ENCODE data around the gene PCDHGB4. TPM values are rescaled to one million over a fixed set of nuclear protein-coding genes. Genes with fewer than 3 reads are reported as not detected.

Gene PCDHGB4
- polyA plus RNA-seq, 2 of the 4 experiments (the other 2 are of a cell fraction) = 0.90 to 1.5 TPM

DNA sequence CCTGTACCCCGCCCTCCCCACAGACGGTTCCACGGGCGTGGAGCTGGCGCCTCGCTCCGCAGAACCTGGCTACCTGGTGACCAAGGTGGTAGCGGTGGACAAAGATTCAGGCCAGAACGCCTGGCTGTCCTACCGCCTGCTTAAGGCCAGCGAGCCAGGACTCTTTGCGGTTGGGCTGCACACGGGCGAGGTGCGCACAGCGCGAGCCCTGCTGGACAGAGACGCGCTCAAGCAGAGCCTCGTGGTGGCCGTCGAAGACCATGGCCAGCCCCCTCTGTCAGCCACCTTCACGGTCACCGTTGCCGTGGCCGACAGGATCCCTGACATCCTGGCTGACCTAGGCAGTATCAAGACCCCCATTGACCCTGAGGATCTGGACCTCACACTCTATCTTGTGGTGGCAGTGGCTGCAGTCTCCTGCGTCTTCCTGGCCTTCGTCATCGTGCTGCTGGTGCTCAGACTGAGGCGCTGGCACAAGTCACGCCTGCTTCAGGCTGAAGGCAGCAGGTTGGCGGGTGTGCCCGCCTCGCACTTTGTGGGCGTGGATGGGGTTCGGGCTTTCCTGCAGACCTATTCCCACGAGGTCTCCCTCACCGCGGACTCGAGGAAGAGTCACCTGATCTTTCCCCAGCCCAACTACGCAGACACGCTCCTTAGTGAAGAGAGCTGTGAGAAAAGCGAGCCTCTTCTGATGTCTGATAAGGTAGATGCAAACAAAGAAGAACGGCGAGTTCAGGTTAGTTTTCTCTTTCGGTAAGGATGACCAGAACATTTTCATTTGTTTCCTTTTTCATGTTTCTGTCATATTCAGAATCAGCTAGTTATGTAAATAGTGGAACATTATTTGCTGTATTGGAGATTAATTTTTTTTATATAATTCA lies 21.2 kb upstream of the PCDHGB4 start:
- POLR2A ChIA-PET = no interaction called here
- CTCF ChIA-PET = interaction anchor here (1.7 to 2.9 kb wide), 2 partner anchors 192 to 201 kb away, joined by 4 to 10 read pairs; no protein-coding TSS in a partner anchor
- no peaks in the 10 kb centered on the region for H3K4me1 ChIP-seq
- ATAC-seq (no peak), FAIRE-seq (no peak), DNase-seq (ENCODE audit: low read depth in 1 of 2, low spot score in 1 of 2) (no peak)
- WGBS (ENCODE audit: missing lambda C conversion rate) = 66% methylated on average over 10 of the region's 46 CpGs
- no peak overlapping the region for H3K27ac ChIP-seq
- no peak overlapping the region for H3K4me2 ChIP-seq
- TF ChIP-seq BHLHE40 (IDR thresholded peaks at IDR 0.05; ENCODE audit: low read depth, low read length) (no peak), PHF8 (IDR thresholded peaks at IDR 0.05; ENCODE audit: borderline replicate concordance, low read depth) (no peak), CBX2 (IDR thresholded peaks at IDR 0.05; ENCODE audit: borderline replicate concordance, low read depth) (no peak), POLR2A (IDR thresholded peaks at IDR 0.05; ENCODE audit: low read length) (no peak), CHD4 (IDR thresholded peaks at IDR 0.05; ENCODE audit: borderline replicate concordance) (no peak)
- H3K4me3 ChIP-seq = no peak overlapping the region
- H3K9me3 ChIP-seq = peaks cover 47% of the 10 kb centered on the region

DNA sequence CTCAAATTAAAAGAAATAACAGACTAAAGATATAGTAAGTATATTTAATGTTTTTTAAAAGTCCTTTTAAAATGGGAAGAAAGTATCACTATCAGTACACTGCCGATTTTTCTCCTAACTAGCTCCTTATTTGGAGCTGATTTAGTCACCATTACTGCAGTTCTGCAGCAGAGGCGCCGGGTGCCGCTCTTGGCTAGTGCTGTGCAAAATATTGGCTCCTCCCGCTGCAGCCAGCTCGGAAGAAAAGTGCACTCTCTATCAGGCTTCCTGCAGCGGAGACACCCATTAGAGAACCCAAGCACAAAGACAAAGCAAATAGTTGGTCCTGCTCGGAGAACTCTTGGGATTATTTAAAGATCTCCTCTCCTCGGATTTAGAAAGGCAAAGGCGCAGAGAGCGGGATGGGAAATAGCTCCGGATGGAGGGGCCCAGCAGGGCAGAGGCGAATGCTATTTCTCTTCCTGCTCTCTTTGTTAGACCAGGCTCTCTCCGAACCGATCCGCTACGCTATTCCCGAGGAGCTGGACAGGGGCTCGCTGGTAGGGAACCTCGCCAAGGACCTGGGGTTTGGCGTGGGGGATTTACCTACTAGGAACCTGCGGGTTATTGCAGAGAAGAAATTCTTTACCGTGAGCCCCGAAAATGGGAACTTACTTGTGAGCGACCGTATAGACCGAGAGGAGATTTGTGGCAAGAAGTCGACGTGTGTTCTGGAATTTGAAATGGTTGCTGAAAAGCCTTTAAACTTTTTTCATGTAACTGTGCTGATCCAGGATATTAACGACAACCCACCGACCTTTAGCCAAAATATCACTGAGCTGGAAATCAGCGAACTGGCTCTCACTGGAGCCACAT lies 17.3 kb upstream of the PCDHGB4 start, which contains the start of gene PCDHGB3:
Gene PCDHGB3, plus strand, starts transcription at position 249 of the 855 bp plus-strand sequence. Its CDS starts 153 bp downstream, at position 402.
- H3K4me2 ChIP-seq = peak within 1 kb of the TSS; percentile 60
- FAIRE-seq = no peak
- H3K4me1 ChIP-seq = no peaks in the 10 kb centered on the region
- peak within 1 kb of the TSS; percentile 29 for H3K4me3 ChIP-seq
- 49% methylated on average over 32 of the region's 32 CpGs for WGBS (ENCODE audit: missing lambda C conversion rate)
- ChIA-PET POLR2A (interaction anchor here (0.6 to 1.7 kb wide), 5 partner anchors 13 to 606 kb away, joined by 3 to 8 read pairs (median 4); partner anchors contain the start of genes PCDHGA7 and TAF7), CTCF (interaction anchor here (0.5 to 3.5 kb wide), 27 partner anchors 10 to 587 kb away, joined by 3 to 21 read pairs (median 4); partner anchors contain the start of genes PCDHGA7, PCDHGA8, PCDHGB1 and PCDHGB4)
- H3K27ac ChIP-seq = peak within 1 kb of the TSS; percentile 2 to 54; a peak in 2 of 6 replicates
- DNase-seq (ENCODE audit: low read depth in 1 of 2, low spot score in 1 of 2) = peak in 1 of 2 experiments; percentile 55
- peak; percentile 90 to 96 for ATAC-seq
- H3K9me3 ChIP-seq = peaks cover 55% of the 10 kb centered on the region
- TF ChIP-seq, protein P1, sequence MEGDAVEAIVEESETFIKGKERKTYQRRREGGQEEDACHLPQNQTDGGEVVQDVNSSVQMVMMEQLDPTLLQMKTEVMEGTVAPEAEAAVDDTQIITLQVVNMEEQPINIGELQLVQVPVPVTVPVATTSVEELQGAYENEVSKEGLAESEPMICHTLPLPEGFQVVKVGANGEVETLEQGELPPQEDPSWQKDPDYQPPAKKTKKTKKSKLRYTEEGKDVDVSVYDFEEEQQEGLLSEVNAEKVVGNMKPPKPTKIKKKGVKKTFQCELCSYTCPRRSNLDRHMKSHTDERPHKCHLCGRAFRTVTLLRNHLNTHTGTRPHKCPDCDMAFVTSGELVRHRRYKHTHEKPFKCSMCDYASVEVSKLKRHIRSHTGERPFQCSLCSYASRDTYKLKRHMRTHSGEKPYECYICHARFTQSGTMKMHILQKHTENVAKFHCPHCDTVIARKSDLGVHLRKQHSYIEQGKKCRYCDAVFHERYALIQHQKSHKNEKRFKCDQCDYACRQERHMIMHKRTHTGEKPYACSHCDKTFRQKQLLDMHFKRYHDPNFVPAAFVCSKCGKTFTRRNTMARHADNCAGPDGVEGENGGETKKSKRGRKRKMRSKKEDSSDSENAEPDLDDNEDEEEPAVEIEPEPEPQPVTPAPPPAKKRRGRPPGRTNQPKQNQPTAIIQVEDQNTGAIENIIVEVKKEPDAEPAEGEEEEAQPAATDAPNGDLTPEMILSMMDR (IDR thresholded peaks at IDR 0.05) = peak; percentile 28; the same call in 2 of the 3 replicates
- TF ChIP-seq MAFK (IDR thresholded peaks at IDR 0.05; ENCODE audit: partially characterized antibody) (no peak), RAD21 (conservative IDR thresholded peaks at IDR 0.05 in 1 of 2, IDR thresholded peaks at IDR 0.05 in 1 of 2) (peak; percentile 50 to 52)

DNA sequence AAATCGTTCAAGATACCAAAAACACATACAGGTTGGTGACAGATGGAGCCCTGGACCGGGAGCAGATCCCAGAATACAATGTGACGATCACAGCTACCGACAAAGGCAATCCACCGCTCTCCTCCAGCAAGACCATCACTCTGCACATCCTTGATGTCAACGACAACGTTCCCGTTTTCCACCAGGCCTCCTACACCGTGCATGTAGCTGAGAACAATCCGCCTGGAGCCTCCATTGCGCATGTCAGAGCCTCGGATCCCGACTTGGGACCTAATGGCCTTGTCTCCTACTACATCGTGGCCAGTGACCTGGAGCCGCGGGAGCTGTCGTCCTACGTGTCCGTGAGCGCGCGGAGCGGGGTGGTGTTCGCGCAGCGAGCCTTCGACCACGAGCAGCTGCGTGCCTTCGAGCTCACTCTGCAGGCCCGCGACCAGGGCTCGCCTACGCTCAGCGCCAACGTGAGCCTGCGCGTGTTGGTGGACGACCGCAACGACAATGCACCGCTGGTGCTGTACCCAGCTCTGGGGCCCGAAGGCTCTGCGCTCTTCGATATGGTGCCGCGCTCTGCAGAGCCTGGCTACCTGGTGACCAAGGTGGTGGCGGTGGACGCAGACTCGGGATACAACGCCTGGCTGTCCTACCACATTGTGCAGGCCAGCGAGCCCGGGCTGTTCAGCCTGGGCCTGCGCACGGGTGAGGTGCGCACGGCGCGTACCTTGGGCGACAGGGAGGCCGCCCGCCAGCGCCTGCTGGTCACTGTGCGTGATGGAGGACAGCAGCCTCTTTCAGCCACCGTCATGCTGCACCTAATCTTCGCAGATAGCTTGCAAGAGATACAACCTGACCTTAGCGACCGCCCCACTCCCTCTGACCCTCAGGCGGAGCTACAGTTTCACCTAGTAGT lies 15.7 kb upstream of the PCDHGB4 start:
- no peak for ATAC-seq
- FAIRE-seq = no peak
- CTCF ChIA-PET = interaction anchor here (1.1 to 3.5 kb wide), 11 partner anchors 14 to 278 kb away, joined by 3 to 21 read pairs (median 16); partner anchors contain the start of genes DIAPH1, PCDHGA1, PCDHGB1 and PCDHGB4
- no peak overlapping the region for H3K4me3 ChIP-seq
- no peak overlapping the region for H3K27ac ChIP-seq
- TF ChIP-seq ZC3H11A (IDR thresholded peaks at IDR 0.05) (no peak), CHD2 (IDR thresholded peaks at IDR 0.05; ENCODE audit: low read length, partially characterized antibody) (no peak), PHF8 (IDR thresholded peaks at IDR 0.05; ENCODE audit: borderline replicate concordance, low read depth) (no peak), ESRRA (IDR thresholded peaks at IDR 0.05; ENCODE audit: borderline replicate concordance, low read length) (no peak), CHD4 (IDR thresholded peaks at IDR 0.05; ENCODE audit: borderline replicate concordance) (no peak)
- TF ChIP-seq, protein P2, sequence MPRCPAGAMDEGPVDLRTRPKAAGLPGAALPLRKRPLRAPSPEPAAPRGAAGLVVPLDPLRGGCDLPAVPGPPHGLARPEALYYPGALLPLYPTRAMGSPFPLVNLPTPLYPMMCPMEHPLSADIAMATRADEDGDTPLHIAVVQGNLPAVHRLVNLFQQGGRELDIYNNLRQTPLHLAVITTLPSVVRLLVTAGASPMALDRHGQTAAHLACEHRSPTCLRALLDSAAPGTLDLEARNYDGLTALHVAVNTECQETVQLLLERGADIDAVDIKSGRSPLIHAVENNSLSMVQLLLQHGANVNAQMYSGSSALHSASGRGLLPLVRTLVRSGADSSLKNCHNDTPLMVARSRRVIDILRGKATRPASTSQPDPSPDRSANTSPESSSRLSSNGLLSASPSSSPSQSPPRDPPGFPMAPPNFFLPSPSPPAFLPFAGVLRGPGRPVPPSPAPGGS (IDR thresholded peaks at IDR 0.05) = no peak
- no peak overlapping the region for H3K4me2 ChIP-seq
- POLR2A ChIA-PET = no interaction called here
- no peak for DNase-seq (ENCODE audit: low read depth in 1 of 2, low spot score in 1 of 2)
- peaks cover 48% of the 10 kb centered on the region for H3K9me3 ChIP-seq
- no peaks in the 10 kb centered on the region for H3K4me1 ChIP-seq
- 76% methylated on average over 49 of the region's 69 CpGs for WGBS (ENCODE audit: missing lambda C conversion rate)
